WERI-Rb-1 (cell line): Measurements from ENCODE around the gene CSF2.

ENCODE experiments used
- DNase-seq: peaks from one replicate; pipeline ENCODE4 v3.0.0-alpha.2; 2020
- H3K27ac ChIP-seq: fragments of 250-450 bp; sonication (Bioruptor Pico); 2 replicates; pipeline ENCODE4 v1.5.1; 2020; ENCODE audit warnings: mild to moderate bottlenecking, moderate library complexity
- H3K27me3 ChIP-seq: fragments of 250-450 bp; sonication (Bioruptor Pico); 2 replicates; pipeline ENCODE4 v1.5.1; 2021; ENCODE audit warnings: mild to moderate bottlenecking, low read depth, moderate library complexity; ENCODE audit not compliant: insufficient read depth, severe bottlenecking
- H3K36me3 ChIP-seq: fragments of 250-450 bp; sonication (Bioruptor Pico); 2 replicates; pipeline ENCODE4 v1.5.1; 2020; ENCODE audit warnings: mild to moderate bottlenecking, moderate library complexity
- H3K4me3 ChIP-seq: 2 replicates; pipeline ENCODE4 v1.5.1; 2011; ENCODE audit warnings: low read depth, mild to moderate bottlenecking, control low read depth, low read length
- H3K9me3 ChIP-seq: fragments of 250-450 bp; sonication (Bioruptor Pico); 2 replicates; pipeline ENCODE4 v1.5.1; 2021; ENCODE audit warnings: mild to moderate bottlenecking, moderate library complexity; ENCODE audit not compliant: severe bottlenecking
- CTCF ChIP-seq: IDR thresholded peaks from 2 replicates; pipeline ENCODE4 v1.5.1; 2011; ENCODE audit warnings: low read depth, mild to moderate bottlenecking, control low read depth, inconsistent platforms, low read length

Gene CSF2

GRCh38 chr5:132101385-132101880 is 27.8 kb downstream of the CSF2 start:
- no peak for TF ChIP-seq CTCF
- Histone ChIP-seq H3K27ac (no peak overlapping the region), H3K36me3 (no peaks in the 10 kb centered on the region), H3K27me3 (no peaks in the 10 kb centered on the region), H3K9me3 (no peaks in the 10 kb centered on the region), H3K4me3 (no peak overlapping the region)
- DNase-seq: no peak

- H3K27me3 ChIP-seq: no peaks in the 10 kb centered on the region
- no peak for TF ChIP-seq CTCF
- no peak for DNase-seq
- no peak overlapping the region for H3K4me3 ChIP-seq
- no peaks in the 10 kb centered on the region for H3K36me3 ChIP-seq
- no peak overlapping the region for H3K27ac ChIP-seq
- no peaks in the 10 kb centered on the region for H3K9me3 ChIP-seq
These were observed 28.6 kb downstream of the CSF2 start for GRCh38 chr5:132102101-132102701.

- no peak overlapping the region for H3K27ac ChIP-seq
- no peak for TF ChIP-seq CTCF
- DNase-seq: no peak
- no peaks in the 10 kb centered on the region for H3K27me3 ChIP-seq
- no peak overlapping the region for H3K4me3 ChIP-seq
- H3K9me3 ChIP-seq: no peaks in the 10 kb centered on the region
- H3K36me3 ChIP-seq: no peaks in the 10 kb centered on the region
These were observed 29.3 kb downstream of the CSF2 start for GRCh38 chr5:132102944-132103331.

- Histone ChIP-seq H3K4me3 (no peak overlapping the region), H3K27ac (no peak overlapping the region), H3K27me3 (no peaks in the 10 kb centered on the region), H3K9me3 (no peaks in the 10 kb centered on the region), H3K36me3 (no peaks in the 10 kb centered on the region)
- no peak for TF ChIP-seq CTCF
- DNase-seq: no peak
These were observed 29.9 kb downstream of the CSF2 start for GRCh38 chr5:132103332-132103951.

- no peak for DNase-seq
- no peak for TF ChIP-seq CTCF
- Histone ChIP-seq H3K27me3 (no peaks in the 10 kb centered on the region), H3K36me3 (no peaks in the 10 kb centered on the region), H3K4me3 (no peak overlapping the region), H3K9me3 (no peaks in the 10 kb centered on the region), H3K27ac (no peak overlapping the region)
These were observed 30.4 kb downstream of the CSF2 start for GRCh38 chr5:132103969-132104391.
